HG03469 (cell line): ENCODE data around the gene PIGU.
"Not testable (repeated sequence)": the region's sequence is repeated elsewhere in the genome, so short reads cannot be mapped to it uniquely, and the experiment has no call there.

Source experiments
- ATAC-seq: cut with Tn5 transposase; IDR thresholded peaks from one replicate; pipeline ENCODE4 v1.9.1; 2021; ENCODE audit warnings: mild to moderate bottlenecking, moderate library complexity, moderate number of reproducible peaks; ENCODE audit not compliant: unreplicated experiment

PIGU gene

GRCh38 chr20:34706912-34707784 is 30.3 kb upstream of the PIGU start:
- no peak for ATAC-seq

- no peak for ATAC-seq
Observed at GRCh38 chr20:34706302-34706875, 29.5 kb upstream of the PIGU start.

GRCh38 chr20:34705397-34706301 is 28.8 kb upstream of the PIGU start:
- no peak for ATAC-seq

GRCh38 chr20:34705008-34705396 is 28.1 kb upstream of the PIGU start:
- no peak for ATAC-seq

- peak; percentile 30 for ATAC-seq
Observed at GRCh38 chr20:34704177-34705007, 27.5 kb upstream of the PIGU start, which contains the start of gene TP53INP2. TP53INP2 (plus strand) TSS chr20:34704344; CDS start chr20:34708740, 4,396 bp downstream.

GRCh38 chr20:34703424-34704176 is 26.7 kb upstream of the PIGU start:
- ATAC-seq = no peak

- no peak for ATAC-seq
Observed at GRCh38 chr20:34703061-34703423, 26.1 kb upstream of the PIGU start.

- no peak for ATAC-seq
Observed at GRCh38 chr20:34701405-34702085, 24.7 kb upstream of the PIGU start.

GRCh38 chr20:34693414-34693813 is 16.5 kb upstream of the PIGU start:
- no peak for ATAC-seq

GRCh38 chr20:34691838-34692237 is 14.9 kb upstream of the PIGU start:
- ATAC-seq = no peak

- no peak for ATAC-seq
Observed at GRCh38 chr20:34689486-34689885, 12.6 kb upstream of the PIGU start.

- no peak for ATAC-seq
Observed at GRCh38 chr20:34683667-34684066, 6.8 kb upstream of the PIGU start.

- no peak for ATAC-seq
Observed at GRCh38 chr20:34680586-34681175, 3.8 kb upstream of the PIGU start.

- ATAC-seq = no peak
Observed at GRCh38 chr20:34675993-34676641, 775 bp downstream of the PIGU start.

GRCh38 chr20:34675561-34675960 is 1.3 kb downstream of the PIGU start:
- ATAC-seq = no peak

- ATAC-seq = no peak
Observed at GRCh38 chr20:34673412-34673811, 3.5 kb downstream of the PIGU start.

GRCh38 chr20:34669094-34669493 is 7.8 kb downstream of the PIGU start:
- no peak for ATAC-seq

GRCh38 chr20:34664751-34665150 is 12.1 kb downstream of the PIGU start:
- ATAC-seq = not testable (repeated sequence)
